GM19452 (cell line): ENCODE measurements around the gene WRAP73.

Source experiments
- ATAC-seq: cut with Tn5 transposase; IDR thresholded peaks from one replicate; pipeline ENCODE4 v1.9.1; 2021; ENCODE audit not compliant: unreplicated experiment

Gene WRAP73, protein sequence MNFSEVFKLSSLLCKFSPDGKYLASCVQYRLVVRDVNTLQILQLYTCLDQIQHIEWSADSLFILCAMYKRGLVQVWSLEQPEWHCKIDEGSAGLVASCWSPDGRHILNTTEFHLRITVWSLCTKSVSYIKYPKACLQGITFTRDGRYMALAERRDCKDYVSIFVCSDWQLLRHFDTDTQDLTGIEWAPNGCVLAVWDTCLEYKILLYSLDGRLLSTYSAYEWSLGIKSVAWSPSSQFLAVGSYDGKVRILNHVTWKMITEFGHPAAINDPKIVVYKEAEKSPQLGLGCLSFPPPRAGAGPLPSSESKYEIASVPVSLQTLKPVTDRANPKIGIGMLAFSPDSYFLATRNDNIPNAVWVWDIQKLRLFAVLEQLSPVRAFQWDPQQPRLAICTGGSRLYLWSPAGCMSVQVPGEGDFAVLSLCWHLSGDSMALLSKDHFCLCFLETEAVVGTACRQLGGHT

DNA sequence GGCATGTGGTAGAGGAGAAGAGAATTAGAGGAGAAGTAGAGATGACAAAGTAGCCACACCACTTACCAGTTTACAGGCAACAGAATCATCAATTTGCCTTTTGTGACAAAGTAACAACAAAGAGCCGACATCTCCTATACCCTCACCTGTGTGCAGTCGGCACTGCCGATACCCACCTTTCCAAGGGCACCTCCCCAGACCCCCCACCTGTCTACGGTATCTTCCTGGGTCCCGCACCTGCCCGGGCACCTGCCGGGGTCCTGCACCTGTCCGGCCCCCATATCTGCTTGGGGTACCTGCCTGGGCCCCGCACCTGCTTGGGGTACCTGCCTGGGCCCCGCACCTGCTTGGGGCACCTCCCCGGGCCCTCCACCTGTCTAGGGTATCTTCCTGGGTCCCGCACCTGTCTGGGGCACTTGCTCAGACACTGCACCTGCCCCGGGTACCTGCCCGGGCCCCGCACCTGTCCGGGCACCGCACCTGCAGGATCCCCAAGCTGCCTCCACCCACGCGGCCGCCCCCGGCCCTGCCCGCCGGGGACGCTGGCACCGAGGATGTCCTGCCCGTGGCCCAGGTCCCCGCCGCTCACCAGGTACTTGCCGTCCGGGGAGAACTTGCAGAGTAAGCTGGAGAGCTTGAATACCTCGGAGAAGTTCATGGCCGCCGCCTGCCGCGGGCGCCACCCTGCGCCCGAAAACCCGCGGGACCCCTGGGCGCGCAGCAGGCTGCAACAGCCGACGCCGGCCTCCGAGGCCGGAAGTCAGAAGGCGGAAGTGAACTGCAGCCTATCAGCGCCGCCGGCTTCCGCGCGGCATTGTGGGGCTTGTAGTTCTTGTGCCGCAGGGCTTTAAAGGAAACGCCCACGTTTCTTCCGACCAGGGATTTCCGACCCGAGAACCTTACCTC, at the start of gene WRAP73:
Gene WRAP73, minus strand, starts transcription at position 762 of the 906 bp plus-strand sequence. Its CDS starts 104 bp downstream, at position 658.
- ATAC-seq = peak; percentile 75

DNA sequence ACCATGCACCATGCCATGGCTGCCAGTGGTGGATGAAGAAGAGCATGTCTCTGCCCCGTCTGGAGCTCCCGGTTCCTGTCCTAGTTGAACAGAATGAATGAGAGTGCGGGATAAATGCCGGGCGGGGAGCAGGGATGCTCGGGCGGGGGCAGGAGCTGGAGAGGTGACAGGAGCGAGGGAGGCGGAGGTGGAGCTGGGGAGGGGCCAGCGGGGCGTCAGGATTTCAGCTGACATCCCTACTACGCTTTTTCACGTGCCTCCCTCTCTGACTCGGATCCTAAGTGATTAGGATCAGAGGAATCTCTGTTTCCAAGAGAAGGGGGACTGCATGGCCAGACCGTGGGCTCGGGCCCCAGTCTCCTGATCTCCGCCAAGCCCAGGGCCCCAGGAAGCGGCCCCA, 49.7 kb upstream of the WRAP73 start:
- no peak for ATAC-seq

DNA sequence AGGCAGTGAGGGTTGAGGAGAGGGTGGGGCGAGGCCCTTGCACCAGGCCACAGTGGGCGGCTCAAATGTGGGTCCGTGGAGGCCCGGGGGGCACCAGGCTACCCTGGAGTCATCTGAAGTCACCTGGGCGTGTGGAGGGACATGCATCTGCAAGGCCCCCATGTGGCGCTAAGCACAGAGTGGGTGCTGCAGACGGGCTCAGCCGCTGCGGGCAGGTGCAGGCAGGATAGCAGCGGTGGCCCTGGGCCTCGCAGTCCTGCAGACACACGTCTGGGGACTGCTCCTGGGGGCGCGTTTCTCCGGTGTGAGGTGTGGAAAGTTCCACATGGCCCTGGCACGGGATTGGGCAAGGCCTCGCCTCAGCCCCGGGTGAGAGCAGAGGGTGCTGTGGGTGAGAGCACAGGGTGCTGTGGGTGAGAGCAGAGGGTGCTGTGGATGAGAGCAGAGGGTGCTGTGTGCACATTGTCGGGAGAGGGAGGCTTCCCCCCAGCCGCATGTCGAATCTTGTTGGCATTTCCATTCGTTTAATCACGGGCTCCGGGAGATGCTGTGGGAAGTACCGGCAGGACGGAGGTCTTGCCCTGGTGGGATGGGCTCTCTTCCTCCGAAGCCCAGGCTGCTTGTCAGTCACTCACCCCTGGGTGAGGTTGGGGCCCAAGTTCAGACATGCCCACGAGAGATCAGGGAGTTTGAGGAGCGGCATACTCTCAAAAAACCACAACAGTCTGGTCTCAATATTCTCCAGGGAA, 48.9 kb upstream of the WRAP73 start:
- no peak for ATAC-seq

DNA sequence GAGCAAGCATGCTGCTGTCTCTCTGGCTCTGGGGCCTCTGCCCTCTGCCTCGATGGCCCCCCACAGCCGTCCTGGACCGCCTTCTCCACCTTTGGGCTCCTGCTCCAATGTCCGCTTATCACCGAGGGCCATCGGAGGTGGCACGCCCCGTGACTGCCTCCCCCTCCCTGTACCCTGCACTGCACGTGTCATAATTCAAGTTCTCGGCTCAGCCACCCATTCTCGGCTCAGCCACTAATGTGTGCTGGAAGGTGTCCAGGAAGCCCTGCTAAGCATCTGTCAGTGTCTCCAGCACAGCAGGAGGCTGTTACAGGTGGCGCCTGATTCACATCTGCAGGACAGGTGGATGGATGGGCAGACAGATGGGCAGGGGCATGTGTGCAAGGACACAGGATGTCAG, 47.9 kb upstream of the WRAP73 start:
- no peak for ATAC-seq

DNA sequence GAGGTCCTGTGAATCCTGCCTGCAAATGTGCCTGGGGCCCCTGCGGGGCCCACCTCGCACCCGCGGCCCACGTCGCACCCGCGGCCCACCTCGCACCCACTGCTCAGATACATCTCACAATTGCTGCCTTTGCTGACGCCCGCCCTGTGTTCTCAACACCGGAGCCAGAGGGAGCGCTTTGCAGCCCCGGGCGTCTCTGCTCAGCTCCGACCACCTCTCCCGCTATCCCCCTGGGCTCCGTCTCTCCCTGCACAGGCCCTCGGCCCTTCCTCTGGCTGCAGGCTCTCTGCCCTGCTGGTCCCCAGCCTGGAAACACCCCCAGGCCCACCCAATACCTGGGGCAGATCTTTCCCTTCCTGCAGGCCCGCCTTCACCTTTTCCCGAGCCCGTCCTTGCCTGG, 47.2 kb upstream of the WRAP73 start:
- ATAC-seq = no peak

DNA sequence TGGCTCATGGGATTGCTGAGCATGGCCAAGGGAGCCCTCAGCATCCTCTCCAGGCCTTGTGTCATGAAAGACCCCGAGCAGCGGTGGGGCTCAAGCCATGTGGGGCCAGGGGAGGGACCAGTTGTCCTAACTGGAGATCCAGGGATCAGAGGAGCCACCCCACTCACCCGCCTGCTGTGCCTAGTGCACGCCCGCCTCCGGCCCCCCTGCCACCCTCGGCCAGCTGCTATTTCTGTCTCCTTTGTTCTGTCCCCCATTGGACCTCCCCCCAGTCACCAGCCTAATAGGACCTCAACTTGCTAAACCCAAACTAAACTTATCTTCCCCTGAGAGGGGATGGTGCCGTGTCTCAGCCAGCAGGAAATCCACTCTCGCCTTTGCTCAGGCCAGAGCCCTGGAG, 46.8 kb upstream of the WRAP73 start:
- ATAC-seq = no peak

DNA sequence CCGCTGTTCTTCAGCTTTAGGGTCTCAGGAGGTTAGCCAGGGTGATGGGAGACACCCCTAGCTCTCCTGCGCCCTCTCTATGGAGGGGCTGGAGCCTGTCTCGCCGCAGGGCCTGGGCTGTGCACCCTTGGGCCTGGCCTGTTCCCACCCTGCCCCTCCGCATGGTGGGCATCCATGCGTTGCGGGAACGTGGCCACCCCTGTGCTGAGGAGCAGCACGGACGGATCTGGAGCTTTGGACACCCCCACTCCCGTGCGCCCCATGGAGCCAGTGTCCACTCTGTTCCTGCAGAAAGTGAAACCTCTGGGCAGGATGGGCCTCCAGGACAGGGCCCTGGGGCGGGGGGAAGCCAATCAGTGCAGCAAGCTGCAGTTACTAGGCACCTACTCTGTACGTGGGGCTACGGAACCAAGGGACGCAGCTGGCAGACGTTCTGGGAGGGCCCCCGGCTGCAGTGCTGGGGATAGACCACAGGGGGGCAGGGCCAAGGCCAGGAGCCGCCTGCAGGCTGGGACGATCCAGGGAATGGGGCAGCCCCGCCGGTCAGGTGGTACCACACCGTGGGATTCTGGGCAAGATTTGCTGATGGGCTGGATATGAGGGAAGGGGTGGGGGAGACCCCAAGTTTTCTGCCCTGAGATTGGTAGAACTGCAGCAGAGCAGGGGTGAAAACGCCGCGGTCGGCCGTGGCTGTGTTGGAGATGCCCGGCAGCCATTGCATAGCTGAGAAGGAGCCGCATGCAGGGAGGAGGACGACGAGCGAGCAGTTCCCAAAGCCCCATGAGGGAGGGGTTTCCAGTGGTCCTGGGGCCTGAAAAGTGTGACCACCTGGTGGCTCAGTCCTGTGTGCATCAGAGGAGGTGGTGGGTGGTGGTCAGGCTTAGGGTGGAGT, 45.7 kb upstream of the WRAP73 start:
- ATAC-seq = no peak

DNA sequence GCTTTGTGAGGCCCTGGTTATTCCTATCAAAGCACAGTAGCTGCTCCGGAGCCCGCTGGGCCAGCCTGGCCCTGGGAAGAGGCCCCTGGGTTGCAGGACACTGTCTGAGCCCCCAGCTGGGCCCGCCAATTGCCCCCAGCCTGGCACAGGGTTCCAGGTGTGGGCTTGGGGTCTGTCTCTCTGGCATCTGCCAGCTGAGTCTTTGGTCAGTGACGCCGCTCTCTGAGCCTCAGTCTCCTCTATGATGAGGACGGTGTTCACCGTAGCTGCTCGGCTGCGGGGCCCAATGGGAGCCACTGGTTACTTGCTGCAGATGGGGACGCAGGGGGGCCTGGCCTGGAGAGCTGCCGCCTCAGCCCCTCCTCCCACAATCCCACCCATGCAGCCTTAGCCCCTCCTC, 43.4 kb upstream of the WRAP73 start:
- no peak for ATAC-seq

DNA sequence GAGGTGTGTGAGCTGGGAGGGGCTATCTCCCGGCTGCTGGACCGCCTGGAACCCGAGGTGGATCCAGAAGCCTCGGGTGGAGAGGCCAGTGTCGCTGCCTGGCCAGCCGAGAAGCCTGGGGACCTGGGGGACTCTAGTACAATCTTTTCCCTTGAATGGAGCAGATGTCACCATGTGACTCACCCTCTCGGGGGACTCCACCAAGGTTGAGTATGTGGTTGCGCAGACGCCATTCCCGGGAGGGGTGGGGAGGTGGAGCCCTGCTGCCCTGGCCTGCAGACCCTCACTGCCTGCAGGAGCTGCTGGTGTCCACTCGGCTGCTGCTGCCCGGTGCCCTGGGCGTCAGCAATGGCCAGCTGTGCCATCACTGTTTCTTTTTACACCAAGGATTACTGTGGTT, 42.7 kb upstream of the WRAP73 start:
- ATAC-seq = no peak

DNA sequence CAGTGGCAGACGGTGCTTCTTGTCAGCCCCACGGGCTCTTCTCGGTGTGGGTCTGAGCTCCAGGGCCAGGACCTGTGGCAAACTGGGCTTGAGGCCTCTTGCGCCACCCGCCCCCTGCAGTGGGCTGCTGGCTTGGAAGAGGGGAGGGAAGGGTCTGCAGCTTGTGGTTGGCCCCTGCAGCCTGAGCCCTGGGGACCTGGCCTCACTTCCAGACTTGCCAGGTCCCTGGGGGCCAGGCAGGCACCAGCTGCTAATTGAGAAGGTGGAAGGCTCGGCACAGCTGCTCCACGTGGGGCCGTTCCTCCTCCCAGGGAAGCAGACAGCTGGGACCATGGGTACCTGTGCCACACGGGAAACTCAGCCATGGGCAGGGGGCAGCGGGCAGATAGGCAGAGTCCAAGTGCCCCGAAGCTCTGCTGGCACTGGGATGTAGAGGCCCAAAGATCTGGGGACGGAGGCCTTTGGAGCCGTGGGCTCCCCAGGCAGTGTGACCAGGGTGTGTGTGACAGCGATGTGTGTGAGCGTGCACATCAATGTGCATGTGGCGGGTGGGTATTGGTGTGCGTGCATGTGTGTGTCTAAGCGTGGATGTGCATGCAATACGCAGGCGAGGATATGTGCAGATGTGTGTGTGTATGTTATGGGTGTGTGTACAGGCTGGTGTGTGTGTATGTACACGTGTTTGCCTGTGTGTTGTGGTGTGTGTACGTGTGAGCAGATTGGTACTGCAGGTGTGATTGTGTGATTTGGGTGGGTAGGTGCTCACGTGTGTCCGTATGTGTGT, 41.7 kb upstream of the WRAP73 start:
- no peak for ATAC-seq

DNA sequence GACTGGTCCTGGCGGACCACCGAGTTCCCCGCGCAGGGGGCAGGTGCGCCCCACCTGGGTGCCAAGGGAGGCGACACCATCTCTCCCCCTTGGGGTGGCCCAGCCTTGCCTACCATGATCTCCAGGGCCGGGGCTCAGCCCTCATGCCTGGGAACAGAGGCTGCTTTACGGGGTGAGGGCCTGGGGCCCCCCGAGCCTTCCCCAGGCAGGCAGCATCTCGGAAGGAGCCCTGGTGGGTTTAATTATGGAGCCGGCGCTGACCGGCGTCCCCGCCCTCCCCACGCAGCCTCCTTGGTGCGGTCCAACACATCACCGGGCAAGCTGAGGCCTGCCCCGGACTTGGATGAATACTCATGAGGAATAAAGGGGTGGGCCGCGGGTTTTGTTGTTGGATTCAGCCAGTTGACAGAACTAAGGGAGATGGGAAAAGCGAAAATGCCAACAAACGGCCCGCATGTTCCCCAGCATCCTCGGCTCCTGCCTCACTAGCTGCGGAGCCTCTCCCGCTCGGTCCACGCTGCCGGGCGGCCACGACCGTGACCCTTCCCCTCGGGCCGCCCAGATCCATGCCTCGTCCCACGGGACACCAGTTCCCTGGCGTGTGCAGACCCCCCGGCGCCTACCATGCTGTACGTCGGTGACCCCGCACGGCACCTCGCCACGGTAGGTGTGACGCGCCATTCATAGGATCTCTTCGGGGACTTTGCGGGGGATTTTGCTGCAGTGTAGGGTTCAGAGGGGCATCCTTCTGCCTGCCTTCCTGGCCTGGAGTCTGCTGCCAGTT, 40.6 kb upstream of the WRAP73 start:
- ATAC-seq = no peak

DNA sequence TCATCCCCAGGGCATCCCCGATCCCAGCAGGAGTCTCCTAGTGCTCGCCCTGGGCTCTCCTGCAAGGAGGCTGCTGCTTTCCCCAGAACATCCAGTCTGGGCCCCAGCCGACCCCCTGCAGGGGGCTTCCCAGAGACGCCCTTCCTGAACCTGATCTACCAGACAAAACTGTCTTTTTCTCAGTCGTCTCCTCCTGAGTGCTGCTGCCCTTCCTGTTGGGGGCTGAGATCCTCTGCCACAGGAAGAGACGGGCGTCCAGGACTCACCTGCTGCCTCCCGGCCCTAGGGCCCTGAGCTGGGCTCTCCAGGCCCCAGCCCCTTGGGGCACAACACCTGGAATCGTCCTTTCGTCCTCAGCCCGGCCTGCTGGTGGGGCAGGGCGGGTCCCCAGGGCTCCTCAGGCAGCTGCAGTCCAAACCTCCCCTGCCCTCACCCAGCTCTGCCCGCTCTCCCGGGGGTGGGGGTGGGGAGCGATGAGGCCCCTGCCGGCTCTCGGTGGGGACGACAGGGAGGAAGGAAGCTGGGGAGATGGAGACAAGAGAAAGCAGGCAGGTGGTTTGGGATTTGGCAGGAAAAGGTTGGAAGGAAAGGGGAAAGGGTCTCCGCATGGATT, 39.3 kb upstream of the WRAP73 start:
- no peak for ATAC-seq

DNA sequence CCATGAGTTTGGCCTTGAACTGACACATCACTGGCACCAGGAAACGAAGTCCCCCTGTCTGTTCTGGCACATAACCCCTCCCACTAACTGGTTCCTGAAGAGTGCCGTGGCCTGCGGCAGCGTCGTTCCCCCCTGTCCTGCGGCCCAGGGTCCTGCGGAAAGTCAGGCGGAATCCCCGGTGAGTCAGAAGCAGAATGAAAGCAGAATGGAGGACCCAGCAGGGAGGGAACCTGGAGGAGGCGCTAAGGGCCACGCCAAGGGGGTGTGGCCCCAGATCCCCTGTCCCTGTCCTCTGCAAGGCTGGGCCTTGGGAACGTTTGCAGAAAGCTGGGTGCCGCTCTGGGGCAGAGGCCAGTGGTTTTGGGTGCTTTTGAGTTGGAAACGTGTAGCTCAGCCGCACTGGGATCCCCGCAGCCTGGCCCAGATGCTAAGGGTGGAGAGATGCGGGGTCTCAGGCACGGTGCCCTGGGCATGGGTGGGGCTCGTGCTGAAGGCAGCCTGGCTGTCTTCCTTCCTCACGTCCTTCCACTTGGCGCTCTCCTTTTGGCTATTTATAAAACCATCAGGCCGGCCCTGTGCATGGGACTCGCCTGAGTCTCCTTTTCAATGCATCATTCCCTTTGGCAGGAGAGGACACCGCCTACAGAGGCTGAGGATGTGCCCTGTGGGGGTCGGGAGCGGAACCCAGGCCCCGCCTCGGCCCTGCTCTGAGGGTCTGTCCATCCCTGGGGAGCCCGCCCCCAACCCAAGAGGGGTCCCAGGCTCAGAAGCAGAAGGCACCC, 38.6 kb upstream of the WRAP73 start:
- no peak for ATAC-seq

DNA sequence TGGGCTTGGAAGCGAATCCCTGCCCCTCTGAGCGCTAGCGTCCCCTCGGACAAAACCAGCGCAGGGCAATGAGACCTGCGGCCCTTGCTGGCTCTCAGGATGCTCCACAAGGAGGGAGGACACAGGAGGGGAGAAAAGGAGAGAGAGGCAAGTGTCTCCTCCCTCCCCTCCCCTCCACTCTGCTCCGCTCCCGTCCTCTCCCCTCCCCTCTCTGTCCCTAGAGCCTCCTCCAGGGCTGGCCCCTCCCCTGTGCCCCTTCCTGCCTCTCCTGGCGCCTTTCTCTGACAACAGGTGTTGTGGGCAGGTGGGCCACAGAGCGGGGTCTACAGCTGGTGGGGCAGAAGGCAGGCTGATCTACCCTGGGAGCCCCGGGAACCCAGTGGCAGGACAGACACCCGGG, 37.6 kb upstream of the WRAP73 start:
- no peak for ATAC-seq

DNA sequence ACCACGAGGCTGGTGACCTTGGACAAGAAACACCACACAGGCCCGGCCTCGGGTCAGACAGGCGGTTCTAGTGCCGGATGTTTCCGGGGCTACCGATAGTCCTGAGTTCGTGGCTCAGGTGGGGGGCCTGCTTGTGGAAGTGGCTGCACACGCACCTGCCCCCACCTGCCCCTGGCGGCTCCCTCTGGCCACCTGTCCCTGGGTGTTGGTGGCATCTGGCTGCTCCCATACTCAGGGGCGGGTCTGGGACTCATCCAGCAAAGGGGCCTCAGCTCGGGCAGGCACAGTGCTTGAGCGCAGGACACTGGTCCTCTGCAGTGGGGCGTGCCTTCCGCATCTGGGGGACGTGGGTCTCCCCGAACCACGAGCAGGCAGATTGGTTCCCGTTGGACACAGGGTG, 36.0 kb upstream of the WRAP73 start:
- no peak for ATAC-seq

DNA sequence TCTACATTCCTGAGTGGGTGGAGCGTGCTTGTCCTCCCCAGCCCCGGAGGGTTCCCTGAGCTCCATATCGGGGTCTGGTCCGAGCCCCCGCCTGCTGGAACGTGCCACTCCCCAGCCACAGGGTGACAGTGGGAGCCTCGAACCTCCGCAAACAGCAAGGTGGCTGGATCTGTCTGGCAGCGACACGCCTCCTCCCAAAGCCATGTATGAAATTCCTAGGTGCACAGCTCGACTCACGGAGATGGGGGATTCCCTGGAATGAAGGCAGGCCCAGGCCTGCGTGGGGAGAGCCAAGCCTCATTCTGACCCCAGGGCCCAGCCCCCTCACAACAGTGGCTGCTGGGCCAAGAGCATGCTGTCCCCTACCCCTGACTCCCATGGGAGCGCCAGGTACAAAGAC, 35.3 kb upstream of the WRAP73 start:
- no peak for ATAC-seq

DNA sequence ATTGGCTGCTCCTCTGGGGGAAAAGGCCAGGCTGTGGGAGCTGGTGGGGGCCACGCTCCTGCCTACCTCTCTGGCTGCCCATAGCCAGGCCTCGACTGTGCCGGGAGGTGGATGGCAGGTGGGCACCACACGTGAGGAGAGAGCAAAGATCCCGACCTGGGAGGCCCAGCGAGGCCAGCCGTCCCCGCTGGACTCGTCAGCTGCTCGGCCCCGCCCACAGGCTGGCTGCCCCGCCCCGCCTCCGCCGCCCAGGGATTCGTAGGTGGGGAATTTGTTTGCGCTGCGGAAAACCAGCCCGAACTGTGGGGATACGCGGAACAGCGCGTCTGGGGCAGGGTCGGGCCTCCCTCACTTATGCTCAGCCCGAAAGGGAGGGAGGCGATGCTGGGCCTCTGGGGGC, 34.1 kb upstream of the WRAP73 start:
- ATAC-seq = no peak

DNA sequence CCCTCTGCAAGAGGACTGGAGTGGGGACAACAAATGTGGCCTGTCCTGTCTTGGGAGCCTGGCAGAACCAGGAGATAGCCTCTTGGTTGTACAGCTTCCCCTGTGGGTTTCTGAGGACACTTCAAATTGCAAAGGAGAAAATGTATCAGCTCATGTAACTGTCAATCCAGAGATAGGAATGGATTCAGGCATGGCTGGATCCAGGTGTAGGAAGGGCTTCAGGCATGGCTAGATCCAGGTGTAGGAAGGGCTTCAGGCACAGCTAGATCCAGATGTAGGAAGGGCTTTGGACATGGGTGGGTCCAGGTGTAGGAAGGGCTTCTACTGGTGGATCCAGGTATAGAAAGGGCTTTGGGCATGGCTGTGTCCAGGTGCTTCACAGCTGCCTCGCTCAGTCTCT, 33.3 kb upstream of the WRAP73 start:
- ATAC-seq = no peak
